IMR-90 (cell line): ENCODE results near the gene RHBDF1.

ENCODE experiments used
- CTCF ChIP-seq: conservative IDR thresholded peaks from 2 replicates; pipeline ENCODE4 v1.5.1; 2012; ENCODE audit warnings: mild to moderate bottlenecking, low read depth, low read length, improper control_type of control experiment
- POLR2A ChIP-seq: IDR thresholded peaks from 2 replicates; pipeline ENCODE4 v1.6.1; 2012; ENCODE audit warnings: mild to moderate bottlenecking, low read depth, low read length

- TF ChIP-seq CTCF (no peak), POLR2A (no peak)
Measured at GRCh38 chr16:38941-39892, 33.2 kb downstream of the RHBDF1 start.
